H9 (cell line): ENCODE results near the gene CDKL4. TPM values are rescaled to one million over a fixed set of nuclear protein-coding genes. Genes with fewer than 3 reads are reported as not detected.
"Not testable (repeated sequence)": the region's sequence is repeated elsewhere in the genome, so short reads cannot be mapped to it uniquely, and the experiment has no call there.

Experiments used
- DNase-seq: peaks from one replicate; pipeline ENCODE4 v3.0.0-alpha.2; 2017
- H2AFZ ChIP-seq: one replicate; pipeline ENCODE4 v1.6.1; 2013; ENCODE audit warnings: mild to moderate bottlenecking, low read length, control low read depth, moderate library complexity
- H2AK5ac ChIP-seq: 2 replicates; pipeline ENCODE4 v1.6.1; 2013; ENCODE audit warnings: low read length, control low read depth, mixed read lengths; ENCODE audit not compliant: insufficient read length
- H2BK120ac ChIP-seq: one replicate; pipeline ENCODE4 v1.6.1; 2013; ENCODE audit warnings: low read depth, mild to moderate bottlenecking, low read length, control low read depth, inconsistent platforms; ENCODE audit not compliant: poor library complexity, severe bottlenecking
- H2BK12ac ChIP-seq: 2 replicates; pipeline ENCODE4 v1.6.1; 2013; ENCODE audit warnings: low read length, control low read depth, mixed read lengths, low read depth; ENCODE audit not compliant: insufficient read length
- H2BK15ac ChIP-seq: 2 replicates; pipeline ENCODE4 v1.6.1; 2013; ENCODE audit warnings: low read depth, low read length, control low read depth
- H2BK20ac ChIP-seq: one replicate; pipeline ENCODE4 v1.6.1; 2013; ENCODE audit warnings: low read depth, mild to moderate bottlenecking, low read length, control low read depth, inconsistent platforms; ENCODE audit not compliant: poor library complexity, severe bottlenecking
- H2BK5ac ChIP-seq: 2 replicates; pipeline ENCODE4 v1.6.1; 2013; ENCODE audit warnings: low read length, control low read depth, mixed read lengths; ENCODE audit not compliant: insufficient read length
- H3K14ac ChIP-seq: 2 replicates; pipeline ENCODE4 v1.6.1; 2013; ENCODE audit warnings: low read length, control low read depth; ENCODE audit not compliant: insufficient read depth
- H3K18ac ChIP-seq: 2 replicates; pipeline ENCODE4 v1.6.1; 2013; ENCODE audit warnings: low read depth, mild to moderate bottlenecking, mixed read lengths, low read length, control low read depth; ENCODE audit not compliant: insufficient read length
- H3K23ac ChIP-seq: 2 replicates; pipeline ENCODE4 v1.6.1; 2013; ENCODE audit warnings: low read length, control low read depth, mixed read lengths, low read depth; ENCODE audit not compliant: insufficient read length
- H3K23me2 ChIP-seq: 2 replicates; pipeline ENCODE4 v1.6.1; 2013; ENCODE audit warnings: low read depth, mild to moderate bottlenecking, mixed read lengths, low read length, control low read depth; ENCODE audit not compliant: insufficient read length, poor library complexity, severe bottlenecking
- H3K27ac ChIP-seq: 2 replicates; pipeline ENCODE4 v1.5.1; 2013; ENCODE audit warnings: low read length, control low read depth, mixed read lengths, low read depth; ENCODE audit not compliant: insufficient read length
- H3K27me3 ChIP-seq: 2 replicates; pipeline ENCODE4 v1.6.1; 2013; ENCODE audit warnings: low read length, control low read depth, inconsistent platforms; ENCODE audit not compliant: insufficient read depth
- H3K4ac ChIP-seq: 2 replicates; pipeline ENCODE4 v1.6.1; 2013; ENCODE audit warnings: low read depth, mild to moderate bottlenecking, control low read depth, inconsistent platforms, low read length, moderate library complexity
- H3K4me1 ChIP-seq: 2 replicates; pipeline ENCODE4 v1.6.1; 2013; ENCODE audit warnings: low read length, control low read depth, inconsistent platforms; ENCODE audit not compliant: insufficient read depth
- H3K4me2 ChIP-seq: 2 replicates; pipeline ENCODE4 v1.6.1; 2013; ENCODE audit warnings: low read length, control low read depth, mixed read lengths; ENCODE audit not compliant: insufficient read length, insufficient read depth
- H3K56ac ChIP-seq: 2 replicates; pipeline ENCODE4 v1.6.1; 2013; ENCODE audit warnings: low read depth, mild to moderate bottlenecking, mixed read lengths, low read length, control low read depth; ENCODE audit not compliant: insufficient read length
- H3K79me1 ChIP-seq: 2 replicates; pipeline ENCODE4 v1.6.1; 2013; ENCODE audit warnings: low read depth, mild to moderate bottlenecking, moderate library complexity, low read length, control low read depth, inconsistent platforms; ENCODE audit not compliant: insufficient read depth, poor library complexity, severe bottlenecking
- H3K79me2 ChIP-seq: 2 replicates; pipeline ENCODE4 v1.6.1; 2013; ENCODE audit warnings: low read length, control low read depth, inconsistent platforms; ENCODE audit not compliant: insufficient read depth
- H3K9ac ChIP-seq: 2 replicates; pipeline ENCODE4 v1.6.1; 2013; ENCODE audit warnings: low read length, control low read depth, mixed read lengths; ENCODE audit not compliant: insufficient read length; ENCODE audit errors: extremely low read depth
- H3K9me3 ChIP-seq: one replicate; pipeline ENCODE4 v1.6.1; 2013; ENCODE audit warnings: low read depth, low read length, inconsistent platforms; ENCODE audit not compliant: control insufficient read depth
- H3T11ph ChIP-seq: one replicate; pipeline ENCODE4 v1.6.1; 2013; ENCODE audit warnings: mild to moderate bottlenecking, low read length, control low read depth, inconsistent platforms
- H4K20me1 ChIP-seq: one replicate; pipeline ENCODE4 v1.6.1; 2013; ENCODE audit not compliant: control insufficient read depth, insufficient read length, insufficient read depth
- H4K5ac ChIP-seq: 2 replicates; pipeline ENCODE4 v1.6.1; 2013; ENCODE audit warnings: low read depth, mild to moderate bottlenecking, mixed read lengths, low read length, control low read depth; ENCODE audit not compliant: insufficient read length
- H4K8ac ChIP-seq: replicated peaks from 2 replicates; pipeline ENCODE4 v1.6.1; 2013; ENCODE audit warnings: low read length, control low read depth, mixed read lengths, low read depth; ENCODE audit not compliant: insufficient read length
- H4K91ac ChIP-seq: 2 replicates; pipeline ENCODE4 v1.6.1; 2013; ENCODE audit warnings: low read depth, mild to moderate bottlenecking, moderate library complexity, mixed read lengths, low read length, control low read depth; ENCODE audit not compliant: insufficient read length
- H3K27ac Mint-ChIP-seq, 3 experiments: 2 replicates in 2 of 3; 3 replicates in 1 of 3; pipeline ENCODE4 v1.8.0; 2020 to 2021; ENCODE audit warnings: mixed read lengths in 3 of 3, mild to moderate bottlenecking in 1 of 3, moderate library complexity in 1 of 3
- H3K27me3 Mint-ChIP-seq: 2 replicates; pipeline ENCODE4 v1.8.0; 2021; ENCODE audit warnings: low read depth, mild to moderate bottlenecking, moderate library complexity, mixed read lengths
- H3K36me3 Mint-ChIP-seq, 3 experiments: 2 replicates in 2 of 3; 3 replicates in 1 of 3; pipeline ENCODE4 v1.8.0; 2020 to 2021; ENCODE audit warnings: low read depth in 3 of 3, mixed read lengths in 3 of 3; ENCODE audit not compliant: insufficient read depth in 1 of 3
- H3K4me1 Mint-ChIP-seq, 2 experiments: 2 replicates each; pipeline ENCODE4 v1.8.0; 2020; ENCODE audit warnings: mixed read lengths in 2 of 2
- H3K4me3 Mint-ChIP-seq, 2 experiments: 2 replicates in 1 of 2; 3 replicates in 1 of 2; pipeline ENCODE4 v1.8.0; 2020 to 2021; ENCODE audit warnings: mild to moderate bottlenecking in 2 of 2, mixed read lengths in 2 of 2, moderate library complexity in 1 of 2
- H3K9me3 Mint-ChIP-seq, 2 experiments: 2 replicates in 1 of 2; 3 replicates in 1 of 2; pipeline ENCODE4 v1.8.0; 2020; ENCODE audit warnings: mild to moderate bottlenecking in 2 of 2, mixed read lengths in 2 of 2, moderate library complexity in 1 of 2
- CTCF ChIP-seq: fragments of 200-600 bp; sonication (generic); conservative IDR thresholded peaks from 3 replicates; pipeline ENCODE4 v1.8.0; 2021; ENCODE audit warnings: antibody characterized with exemption, mild to moderate bottlenecking
- WGBS: extraction: QIAGEN DNeasy Blood & Tissue Kit; methylation state at CpG from one replicate; pipeline ENCODE4 v1.1.7; 2013; ENCODE audit warnings: missing lambda C conversion rate, low lambda C conversion rate, mixed read lengths; ENCODE audit not compliant: insufficient read length; ENCODE audit errors: extremely low coverage; 5-methylcytosine and 5-hydroxymethylcytosine counted together
- total RNA-seq: library from RNA; stranded (reverse); gene quantifications from 2 replicates; pipeline ENCODE4 v1.2.1, GENCODE V29; 2021

Gene CDKL4
- total RNA-seq, 1 experiment from 2014 or later = not detected

GRCh38 chr2:39141334-39142271 lies 102.2 kb downstream of the CDKL4 start:
- Histone ChIP-seq H2BK12ac (no peak overlapping the region), H3K79me2 (no peaks in the 10 kb centered on the region), H3K4ac (no peak overlapping the region), H3K27me3 (no peaks in the 10 kb centered on the region), H4K5ac (no peak overlapping the region), H2BK120ac (no peak overlapping the region), H4K91ac (no peak overlapping the region), H3K14ac (no peak overlapping the region), H3K23ac (no peak overlapping the region), H3K4me1 (no peaks in the 10 kb centered on the region), H3K79me1 (no peaks in the 10 kb centered on the region), H3K9me3 (no peaks in the 10 kb centered on the region), H3K23me2 (no peaks in the 10 kb centered on the region), H2BK5ac (no peak overlapping the region), H3K27ac (no peak overlapping the region), H4K8ac (no peak overlapping the region), H2BK20ac (no peak overlapping the region), H3K56ac (no peak overlapping the region), H2AK5ac (no peak overlapping the region), H2AFZ (no peak overlapping the region), H2BK15ac (no peak overlapping the region), H3K9ac (no peak overlapping the region), H3K4me2 (no peak overlapping the region), H3K18ac (no peak overlapping the region), H4K20me1 (no peaks in the 10 kb centered on the region), H3T11ph (no peak overlapping the region)
- Mint-ChIP-seq H3K9me3 (peaks cover 0 to 3% of the 10 kb centered on the region in 2 experiments; a peak in 1 of 5 replicates), H3K27ac (no peak overlapping the region), H3K4me3 (no peak overlapping the region), H3K4me1 (peaks cover 20 to 23% of the 10 kb centered on the region in 2 experiments), H3K36me3 (no peaks in the 10 kb centered on the region), H3K27me3 (no peaks in the 10 kb centered on the region)
- no CpG with 5 or more reads among the region's 8 CpGs for WGBS
- DNase-seq = no peak
- TF ChIP-seq CTCF = no peak

- not testable (repeated sequence) for H3K56ac ChIP-seq, H2BK120ac ChIP-seq, H3K4me1 ChIP-seq, H3K27me3 ChIP-seq, H3T11ph ChIP-seq, H3K23me2 ChIP-seq, H3K4me3 Mint-ChIP-seq, H2AK5ac ChIP-seq, H3K23ac ChIP-seq, H3K27me3 Mint-ChIP-seq, H3K18ac ChIP-seq, H3K9me3 ChIP-seq, H3K36me3 Mint-ChIP-seq, DNase-seq, H3K14ac ChIP-seq, H3K27ac ChIP-seq, H4K8ac ChIP-seq, H4K91ac ChIP-seq, H2BK15ac ChIP-seq, H3K4ac ChIP-seq, H3K9ac ChIP-seq, H2BK5ac ChIP-seq, H3K79me2 ChIP-seq, H4K20me1 ChIP-seq, H2BK12ac ChIP-seq, H3K79me1 ChIP-seq, H3K9me3 Mint-ChIP-seq, H2BK20ac ChIP-seq, H3K4me2 ChIP-seq, H3K27ac Mint-ChIP-seq, H2AFZ ChIP-seq, H4K5ac ChIP-seq
- H3K4me1 Mint-ChIP-seq = peaks cover 20 to 23% of the 10 kb centered on the region in 2 experiments
- WGBS = no CpG with 5 or more reads among the region's 7 CpGs
These were observed 102.8 kb downstream of the CDKL4 start for GRCh38 chr2:39140948-39141333.
